Activated CD8-positive, alpha-beta memory T cell treated with anti-CD3 and anti-CD28 coated beads, Interleukin-2, amount 50 U/mL, for 1 hour (primary cell): ENCODE results near the gene TAF13.

ENCODE experiments used
- DNase-seq: peaks from one replicate; pipeline ENCODE4 v3.0.0-alpha.2; 2020; ENCODE audit errors: extremely low read depth

TAF13 gene, protein sequence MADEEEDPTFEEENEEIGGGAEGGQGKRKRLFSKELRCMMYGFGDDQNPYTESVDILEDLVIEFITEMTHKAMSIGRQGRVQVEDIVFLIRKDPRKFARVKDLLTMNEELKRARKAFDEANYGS

DNA sequence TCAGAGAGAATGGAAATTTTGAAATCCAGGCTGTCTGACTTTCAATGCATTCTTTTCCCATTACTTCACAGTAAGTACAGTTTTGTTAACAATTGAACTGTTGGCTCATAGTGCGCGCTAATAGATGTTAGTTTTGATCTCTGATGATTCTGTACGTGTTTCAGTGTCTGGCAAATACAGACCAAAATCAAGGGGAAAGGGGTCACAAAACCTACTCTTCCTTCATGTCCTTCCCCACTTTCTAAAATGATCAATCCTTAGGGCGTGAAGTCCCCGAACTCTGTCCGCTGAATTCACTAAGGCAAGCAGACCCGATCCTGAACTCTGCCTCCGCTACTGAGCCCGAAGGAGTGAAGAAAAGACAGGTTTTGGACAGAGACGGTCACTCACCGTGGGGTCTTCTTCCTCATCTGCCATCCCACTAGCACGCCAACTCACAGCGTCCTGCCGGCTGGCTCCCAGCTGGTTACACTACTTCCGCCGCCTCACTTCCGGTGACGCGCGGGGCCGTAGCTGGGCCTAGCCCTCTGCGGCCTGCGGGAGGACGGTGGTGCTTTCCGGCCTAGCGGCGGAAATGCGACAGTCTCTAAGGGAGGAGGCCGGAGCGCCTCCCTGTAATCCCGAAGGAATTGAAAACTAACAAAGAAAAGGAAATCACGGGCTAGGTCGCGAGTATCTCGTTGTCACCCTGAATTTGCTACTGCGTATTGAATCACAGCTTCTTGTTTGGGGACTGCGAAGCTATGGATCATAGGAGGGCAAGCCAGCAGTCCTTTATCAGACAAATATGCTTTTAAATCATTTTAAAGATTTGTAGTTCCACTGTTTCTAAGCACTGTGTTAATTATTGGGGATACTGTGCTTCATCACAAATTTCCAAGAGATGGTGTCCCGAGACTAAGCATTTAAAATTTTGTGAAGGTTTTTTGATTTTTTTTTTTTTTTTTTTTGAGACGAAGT, at the start of gene TAF13:
Gene TAF13, minus strand, starts transcription at position 473 of the 960 bp plus-strand sequence. Its CDS starts 56 bp downstream, at position 417.
- DNase-seq = peak; percentile 59

DNA sequence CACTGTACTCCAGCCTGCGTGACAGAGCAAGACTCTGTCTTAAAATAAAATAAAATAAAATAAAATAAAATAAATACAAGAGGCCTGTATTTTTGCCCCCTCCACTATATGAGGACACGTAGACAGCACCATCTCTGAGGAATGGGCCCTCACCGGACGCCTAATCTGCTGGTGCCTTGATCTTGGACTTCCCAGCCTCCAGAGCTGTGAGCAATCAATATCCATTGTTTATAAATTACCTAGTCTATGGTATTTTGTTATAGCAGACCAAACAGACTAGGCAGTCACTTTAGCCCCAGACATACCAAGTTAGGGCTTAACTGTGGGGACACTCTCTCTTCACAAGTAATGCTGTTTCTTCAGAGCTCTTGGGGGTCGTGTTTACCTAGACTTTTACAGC, 44.6 kb upstream of the TAF13 start:
- no peak for DNase-seq

DNA sequence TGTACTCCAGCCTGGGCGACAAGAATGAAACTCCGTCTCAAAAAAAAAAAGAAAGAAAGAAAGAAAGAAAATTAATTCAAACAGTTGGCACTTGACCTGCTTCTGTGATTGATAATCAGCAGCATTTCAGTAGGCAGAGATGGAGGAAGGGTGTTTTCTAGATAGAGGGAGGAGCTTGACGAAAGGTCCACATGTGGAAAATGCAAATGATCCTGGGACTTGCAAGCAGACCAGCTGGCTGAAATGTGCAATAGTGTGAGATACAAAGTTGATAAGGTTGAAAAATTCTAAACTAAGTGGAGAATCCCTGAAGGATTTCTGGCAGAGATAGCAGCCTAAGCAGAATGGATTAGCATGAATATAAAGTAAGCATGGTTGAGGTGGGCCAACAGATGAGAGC, 42.3 kb upstream of the TAF13 start:
- DNase-seq = no peak

DNA sequence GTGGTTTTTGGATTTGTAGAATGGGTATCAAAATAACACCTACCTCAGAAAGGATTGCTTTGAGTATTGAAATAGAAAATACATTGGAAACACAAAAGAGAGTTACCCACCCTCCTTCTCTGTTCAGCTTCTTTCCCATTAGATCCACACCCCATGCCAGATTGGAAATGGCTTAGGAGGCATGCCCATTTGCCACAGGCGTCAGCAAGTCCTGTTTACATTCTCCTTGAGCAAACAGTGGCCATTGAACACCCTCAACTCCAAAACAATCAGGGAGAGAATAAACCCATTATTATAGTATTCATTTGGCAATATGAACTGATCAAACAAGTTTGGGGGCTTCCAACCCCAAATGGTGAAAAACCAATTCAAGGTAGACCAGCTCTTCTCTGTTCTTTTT, 40.5 kb upstream of the TAF13 start:
- DNase-seq = no peak

DNA sequence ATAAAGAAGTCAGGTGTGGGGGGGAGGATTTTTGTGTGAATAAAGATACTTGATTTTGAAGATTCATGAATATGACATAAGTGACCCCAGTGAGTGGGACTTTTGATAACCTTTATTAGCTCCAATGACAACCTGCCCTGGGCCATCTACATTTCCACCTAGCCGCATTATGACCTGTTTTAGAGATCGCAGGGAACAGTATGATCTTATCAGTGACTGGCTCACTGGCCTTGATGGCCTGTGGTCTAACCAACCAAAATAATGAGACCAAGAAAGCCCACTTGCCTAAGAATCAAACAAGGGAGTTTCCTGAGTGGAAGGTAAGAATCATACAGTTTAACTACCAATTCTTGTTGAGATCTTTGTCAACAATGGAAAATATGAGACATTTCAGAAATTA, 39.9 kb upstream of the TAF13 start:
- no peak for DNase-seq

DNA sequence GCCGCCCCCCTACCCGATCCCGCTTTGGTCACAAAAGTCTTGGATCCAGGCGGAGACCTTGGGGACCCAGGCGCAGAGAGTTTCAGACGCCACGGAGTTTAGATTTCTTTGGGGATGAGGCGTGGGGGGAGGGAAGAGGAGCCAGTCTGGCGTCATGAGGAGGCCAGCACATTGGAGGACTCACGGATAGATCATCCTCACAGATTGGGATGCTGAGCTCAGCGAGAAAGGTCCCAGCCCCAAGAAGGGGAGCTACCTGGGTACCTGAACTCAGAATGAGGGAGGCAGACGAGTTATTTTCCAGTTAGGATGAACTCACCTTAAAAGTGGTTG, 38.5 kb upstream of the TAF13 start:
- DNase-seq = no peak

DNA sequence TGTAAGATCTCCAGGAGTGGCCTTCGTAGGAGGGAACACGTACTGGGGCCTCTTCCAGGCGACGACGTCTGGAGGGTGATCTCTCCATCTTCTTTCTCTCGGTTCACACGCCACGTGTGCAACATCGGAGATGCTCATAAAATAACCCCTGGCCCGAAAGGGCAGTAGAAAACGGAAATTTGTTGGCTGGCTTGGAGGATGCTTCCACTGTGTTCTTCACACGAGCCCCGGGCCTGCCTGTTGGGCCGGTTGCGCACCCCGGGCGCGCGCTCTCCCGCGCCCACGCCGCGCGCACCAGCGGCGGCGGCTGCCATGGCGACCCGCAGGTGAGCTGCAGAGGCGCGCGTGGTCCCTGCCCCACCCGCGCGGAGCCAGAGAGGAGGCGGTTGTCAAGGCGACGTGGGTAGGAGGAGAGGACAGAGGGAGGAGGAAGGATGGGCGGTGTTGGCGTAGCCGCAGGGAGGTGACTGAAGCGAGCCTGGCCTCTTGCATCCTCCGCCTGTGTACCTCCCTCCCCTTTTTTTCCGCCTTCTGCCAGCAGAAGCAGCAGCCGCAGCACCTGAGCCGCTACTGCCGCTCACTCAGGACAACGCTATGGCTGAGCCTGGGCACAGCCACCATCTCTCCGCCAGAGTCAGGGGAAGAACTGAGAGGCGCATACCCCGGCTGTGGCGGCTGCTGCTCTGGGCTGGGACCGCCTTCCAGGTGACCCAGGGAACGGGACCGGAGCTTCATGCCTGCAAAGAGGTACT, 38.0 kb upstream of the TAF13 start, which contains the start of gene ELAPOR1:
Gene ELAPOR1, plus strand, starts transcription at position 526 of the 752 bp plus-strand sequence. Its CDS starts 69 bp downstream, at position 595.
- DNase-seq = peak; percentile 87

DNA sequence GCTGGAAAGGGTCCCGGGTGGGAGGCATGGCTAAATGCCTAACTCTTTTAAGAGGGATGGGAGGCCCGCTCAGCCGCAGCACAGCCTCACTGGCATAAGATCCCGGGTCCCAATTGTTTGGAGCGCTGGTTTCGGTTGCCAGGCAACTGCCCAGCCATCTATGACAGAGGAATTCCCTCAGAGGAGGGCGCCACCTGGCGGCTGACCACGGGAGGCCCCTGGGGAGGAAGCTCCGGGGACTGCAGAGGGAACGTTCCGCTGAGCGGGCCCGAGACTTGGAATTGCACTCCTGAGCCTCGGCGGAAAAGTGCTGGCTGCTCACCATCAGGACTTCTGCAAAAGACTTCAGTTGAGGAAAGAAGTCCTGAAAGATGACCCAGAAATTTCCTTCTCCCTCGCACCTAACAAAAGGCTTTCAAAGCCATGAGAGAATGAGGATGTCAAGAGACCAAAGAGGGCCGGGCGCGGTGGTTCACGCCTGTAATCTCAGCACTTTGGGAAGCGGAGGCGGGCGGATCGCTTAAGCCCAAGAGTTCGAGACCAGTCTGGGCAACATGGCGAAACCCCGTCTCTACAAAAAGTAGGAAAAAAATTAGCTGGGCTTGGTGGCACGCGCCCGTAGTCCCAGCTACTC, 37.0 kb upstream of the TAF13 start:
- peak; percentile 63 for DNase-seq

DNA sequence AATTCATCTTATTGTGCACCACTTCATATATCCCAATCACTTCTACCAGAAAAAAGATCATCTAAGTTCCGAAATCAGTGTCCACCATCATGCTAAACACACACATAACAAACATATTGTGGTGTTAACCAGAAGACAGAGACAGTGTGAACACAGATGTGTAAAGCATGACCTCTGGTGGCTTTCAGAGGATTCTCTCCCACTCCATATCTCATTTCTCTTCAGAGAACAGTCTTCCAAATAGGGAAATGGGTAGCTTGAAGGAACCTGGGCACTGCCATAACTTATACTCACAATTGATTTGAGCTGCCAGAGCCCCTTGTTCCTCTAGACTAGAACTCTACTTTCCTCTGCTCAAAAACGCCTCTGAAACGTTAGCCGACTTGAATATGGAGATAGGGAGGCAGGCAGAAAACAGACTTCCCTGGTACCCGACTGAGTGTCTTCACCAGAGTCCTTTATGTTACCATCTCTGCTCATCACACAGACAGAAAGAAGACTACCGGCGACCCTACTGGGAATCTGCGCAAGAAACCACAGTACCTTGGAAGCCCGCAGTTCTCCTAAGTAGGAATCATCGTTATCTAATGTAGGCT, 36.4 kb upstream of the TAF13 start:
- DNase-seq = no peak

DNA sequence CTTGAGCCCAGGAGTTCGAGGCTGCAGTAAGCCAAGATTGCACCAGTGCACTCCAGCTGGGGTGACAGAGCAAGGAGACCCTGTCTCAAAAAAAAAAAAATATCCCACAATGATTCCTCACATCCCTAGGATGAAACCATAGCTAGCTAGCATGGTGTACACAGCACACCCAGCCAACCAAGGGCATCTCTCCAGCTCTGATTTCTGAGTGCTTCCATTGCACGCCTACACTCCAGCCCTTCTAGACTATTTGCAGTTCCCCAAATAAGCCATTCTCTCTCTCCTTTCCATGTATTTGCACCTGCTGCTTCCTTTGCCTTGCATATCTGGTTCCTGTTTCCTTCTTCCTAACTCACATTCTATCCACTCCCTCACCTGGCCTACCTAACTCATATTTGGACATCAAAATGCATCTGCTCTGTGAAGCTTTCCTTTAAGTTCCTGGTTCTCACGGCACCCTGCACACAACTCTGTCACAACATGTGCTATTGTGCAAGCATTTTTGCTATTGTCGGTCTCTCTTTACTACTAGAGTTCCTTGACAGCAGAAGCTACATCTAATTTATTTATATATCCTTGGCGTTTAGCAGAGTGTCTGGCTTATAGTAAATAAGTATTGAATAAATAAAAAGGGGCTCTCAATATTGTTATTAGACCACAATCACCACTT, 35.7 kb upstream of the TAF13 start:
- DNase-seq = no peak

DNA sequence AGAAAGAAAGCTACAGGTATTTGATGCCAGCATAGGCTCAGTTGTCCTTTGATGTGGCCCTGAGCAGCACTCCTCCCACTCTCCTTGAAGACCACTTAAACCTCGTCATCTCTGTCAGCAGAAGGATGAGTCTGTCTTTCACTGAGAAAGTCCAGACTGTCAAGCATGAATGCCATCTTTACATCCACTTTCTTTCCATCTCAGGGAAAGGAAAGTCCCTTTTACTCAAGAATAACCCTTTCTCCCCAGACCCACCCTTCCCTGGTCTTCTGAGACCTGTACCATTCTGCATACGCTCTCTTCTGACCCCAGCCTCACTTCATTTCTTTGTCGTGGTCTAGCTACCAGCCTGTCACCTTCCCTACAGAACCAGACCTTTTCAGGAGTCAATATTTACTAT, 34.1 kb upstream of the TAF13 start:
- DNase-seq = no peak

DNA sequence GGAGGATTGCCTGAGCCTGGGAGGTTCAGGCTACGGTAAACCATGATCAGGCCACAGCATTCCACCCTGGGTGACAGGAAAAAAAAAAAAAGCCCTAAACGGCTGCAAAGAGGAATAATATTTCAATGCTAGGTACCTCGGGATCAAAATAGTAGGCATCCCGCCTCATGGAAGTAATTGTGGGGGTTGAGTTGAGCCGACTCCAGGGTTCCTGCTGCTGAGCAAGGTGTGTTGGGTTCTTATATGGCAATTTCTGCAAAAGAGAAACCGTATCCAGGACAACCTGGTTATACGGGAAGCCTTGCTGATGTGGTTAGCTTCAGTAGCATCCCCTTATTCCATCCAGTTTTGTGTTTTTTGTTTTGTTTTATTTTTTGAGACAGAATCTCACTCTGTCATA, 32.0 kb upstream of the TAF13 start:
- no peak for DNase-seq

DNA sequence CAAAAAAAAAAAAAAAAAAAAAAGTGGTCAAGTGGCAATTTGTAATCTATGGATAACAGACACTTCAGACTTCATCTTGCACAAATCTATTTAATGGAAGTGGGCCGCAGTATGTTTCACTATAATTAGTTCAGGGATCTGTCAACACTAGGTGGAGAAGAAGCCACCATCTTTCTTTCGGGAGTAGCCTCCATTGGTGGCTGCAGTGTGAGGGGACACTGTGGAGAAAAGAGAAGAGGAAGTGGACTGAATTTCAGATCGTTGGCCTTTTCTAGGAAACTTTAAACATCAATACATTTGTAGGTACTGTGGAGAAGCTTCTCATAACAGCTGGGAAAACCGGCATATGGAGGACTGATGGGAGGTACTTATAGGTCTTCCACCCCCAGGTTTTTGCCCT, 30.1 kb upstream of the TAF13 start:
- no peak for DNase-seq

DNA sequence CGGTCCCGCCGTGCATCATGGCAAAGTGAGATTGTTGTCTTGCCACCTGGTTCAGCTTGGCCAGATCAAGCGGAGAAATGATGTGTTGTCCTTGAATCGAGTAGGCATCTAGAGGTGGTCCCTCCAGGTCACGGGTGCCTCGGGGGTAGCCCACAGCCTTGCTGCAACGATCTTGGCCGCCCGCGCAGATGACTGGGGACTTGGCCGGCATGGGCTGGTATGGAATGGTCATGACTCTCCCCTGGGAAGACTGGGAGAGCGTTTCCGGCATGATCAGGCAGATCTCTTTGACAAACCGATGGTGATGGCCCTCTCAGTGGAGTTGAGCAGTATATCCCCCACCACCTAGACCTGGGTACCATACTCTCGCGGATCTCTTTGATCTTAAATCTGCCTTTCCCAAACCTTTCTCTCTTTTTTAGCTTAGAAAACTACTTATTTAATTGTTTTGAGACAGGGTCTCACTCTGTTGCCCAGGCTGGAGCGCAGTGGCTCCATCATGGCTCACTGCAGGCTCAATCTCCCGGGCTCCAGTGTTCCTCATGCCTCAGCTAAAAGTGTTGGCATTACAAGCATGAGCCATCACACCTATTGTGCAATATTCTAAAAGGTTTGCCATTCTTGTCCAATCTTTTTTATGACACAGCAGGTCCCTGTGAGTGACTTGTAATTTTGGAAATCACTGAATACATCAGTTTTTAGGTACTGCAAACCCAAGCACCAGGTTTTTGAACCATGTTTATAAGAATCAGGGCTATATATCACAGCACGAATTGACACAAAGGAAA, 28.8 kb upstream of the TAF13 start:
- DNase-seq = no peak

DNA sequence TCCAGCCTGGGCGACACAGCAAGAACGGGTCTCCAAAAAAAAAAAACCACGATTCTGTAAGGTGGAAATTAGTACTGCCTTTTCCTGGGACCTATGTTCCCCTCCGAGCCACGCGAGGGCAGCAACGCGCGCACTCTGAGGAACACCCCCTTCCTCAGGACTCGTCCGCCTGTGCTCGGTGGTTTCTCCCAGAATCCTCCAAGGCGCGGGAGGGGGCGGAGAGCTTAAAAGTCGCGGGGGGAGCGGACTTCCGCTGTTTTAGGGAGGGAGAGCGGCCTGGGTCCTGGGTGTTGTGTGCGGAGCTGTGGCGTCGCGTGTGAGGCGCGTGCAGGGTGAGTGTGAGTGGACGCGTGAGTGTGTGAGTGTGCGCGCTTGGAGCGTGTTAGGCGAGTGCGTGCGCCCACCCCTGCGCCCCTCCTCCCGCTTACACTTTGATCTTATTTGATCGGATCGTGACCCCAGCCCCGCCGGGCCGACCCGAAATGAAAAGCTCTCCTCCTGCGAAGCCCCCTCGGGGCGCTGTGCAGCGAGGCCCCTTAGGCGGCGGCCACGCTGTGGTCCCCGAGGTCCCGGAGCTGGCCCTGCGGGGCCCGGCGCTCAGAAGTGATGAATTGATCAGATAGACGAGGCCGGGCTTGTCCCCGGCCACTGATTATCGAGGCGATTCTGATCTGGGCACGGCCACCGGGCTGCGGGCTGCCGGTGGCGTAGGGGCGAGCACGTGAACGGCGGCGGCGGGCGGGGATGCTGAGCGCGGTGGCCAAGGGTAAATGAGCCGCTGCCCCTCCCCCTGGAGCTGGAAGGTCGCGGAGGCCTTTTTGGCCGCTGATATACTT, 24.4 kb upstream of the TAF13 start:
- DNase-seq = peak; percentile 92

DNA sequence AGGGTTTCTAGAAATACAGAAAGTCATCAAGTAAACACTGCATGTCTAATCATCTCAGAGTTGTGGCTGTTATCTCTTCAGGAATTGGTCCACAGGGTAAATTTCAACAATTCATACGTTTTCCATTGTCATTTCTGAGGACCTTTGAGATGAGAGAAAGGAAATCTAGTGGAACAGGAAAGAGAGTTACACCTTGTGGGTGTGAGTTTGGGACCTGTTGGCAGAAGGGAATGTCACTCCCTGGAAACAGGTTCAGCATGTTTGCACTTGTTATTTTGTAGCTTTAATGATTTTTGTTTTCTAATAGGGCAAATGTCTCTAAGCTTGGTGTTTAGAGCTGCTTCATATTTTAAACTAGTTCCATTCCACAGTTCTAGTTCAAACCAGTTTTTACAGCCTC, 20.3 kb upstream of the TAF13 start:
- no peak for DNase-seq

DNA sequence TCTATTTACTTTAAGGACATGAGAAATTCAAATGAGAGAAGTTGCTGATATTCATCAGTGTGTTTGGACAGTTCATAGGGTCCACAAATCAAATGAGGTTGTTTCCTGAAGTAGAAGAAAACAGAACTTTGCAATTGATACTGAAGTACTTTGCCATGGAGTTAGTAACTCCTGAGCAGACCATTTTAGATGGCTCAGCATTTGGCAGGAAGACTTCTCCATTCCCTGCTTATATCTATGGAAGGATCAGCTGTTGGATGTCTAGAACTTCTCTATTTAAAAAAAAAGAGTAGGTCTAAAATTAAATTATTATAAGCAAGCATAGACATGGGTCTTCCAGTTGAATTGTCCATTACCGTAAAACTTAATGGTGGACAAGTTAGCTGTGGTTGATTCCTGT, 19.8 kb upstream of the TAF13 start:
- no peak for DNase-seq

DNA sequence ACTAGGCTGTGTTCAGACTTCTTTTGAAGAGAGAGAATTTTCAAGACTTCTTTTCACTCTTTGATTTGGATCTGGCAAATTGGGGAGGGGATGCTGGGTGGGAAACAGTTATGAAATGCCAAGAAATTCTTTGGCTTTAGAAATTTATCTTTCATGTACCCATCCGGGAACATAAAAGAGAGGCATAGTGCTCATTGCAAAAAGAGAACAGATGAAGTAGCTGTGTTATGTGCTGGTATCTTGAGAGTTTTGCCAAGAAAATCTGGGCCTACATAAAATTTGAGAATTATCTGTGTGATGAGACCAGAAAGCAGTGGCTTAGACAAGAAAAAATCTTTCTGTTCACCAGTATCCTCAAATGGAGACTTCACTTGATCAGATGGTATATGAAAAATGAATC, 19.1 kb upstream of the TAF13 start:
- DNase-seq = no peak

DNA sequence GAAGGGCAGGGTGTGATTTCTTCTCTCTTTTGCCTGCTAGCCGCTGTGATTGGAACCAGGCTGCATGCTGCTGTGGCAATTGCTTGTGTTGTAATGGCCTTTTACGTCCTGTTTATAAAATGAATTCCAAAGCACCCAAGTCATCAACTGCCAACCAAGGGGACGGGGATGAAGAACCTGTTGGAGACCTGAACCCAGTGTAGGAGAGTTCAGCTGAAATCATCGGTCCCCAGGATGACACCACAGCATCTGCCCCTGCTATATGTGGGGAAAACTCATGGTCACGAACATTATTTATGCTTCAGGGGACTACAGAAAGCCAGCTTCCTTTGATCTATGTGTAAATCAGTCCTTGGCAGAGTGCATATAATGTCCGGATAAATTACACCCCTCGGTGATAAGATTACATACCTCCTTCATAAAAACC, 18.6 kb upstream of the TAF13 start:
- no peak for DNase-seq

DNA sequence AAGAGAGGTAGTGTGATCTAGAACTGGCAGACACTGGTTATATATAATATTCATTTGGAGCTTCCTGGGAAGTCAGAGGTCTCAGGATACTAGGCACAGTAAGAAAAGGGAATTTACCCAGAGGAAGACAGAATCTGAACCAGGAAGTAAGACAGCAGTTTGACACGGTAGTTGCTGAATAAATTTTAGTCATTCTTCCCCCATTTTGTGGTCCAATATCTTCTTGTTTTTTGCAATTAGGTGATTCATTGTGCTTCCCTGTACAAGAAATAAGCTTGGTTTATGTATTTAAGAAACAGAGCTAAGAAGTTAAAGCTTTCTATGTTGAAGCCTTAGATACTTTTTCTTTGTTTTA, 16.0 kb upstream of the TAF13 start:
- no peak for DNase-seq
